Measurements from ENCODE around the gene MRPL9.

MRPL9 gene

DNA sequence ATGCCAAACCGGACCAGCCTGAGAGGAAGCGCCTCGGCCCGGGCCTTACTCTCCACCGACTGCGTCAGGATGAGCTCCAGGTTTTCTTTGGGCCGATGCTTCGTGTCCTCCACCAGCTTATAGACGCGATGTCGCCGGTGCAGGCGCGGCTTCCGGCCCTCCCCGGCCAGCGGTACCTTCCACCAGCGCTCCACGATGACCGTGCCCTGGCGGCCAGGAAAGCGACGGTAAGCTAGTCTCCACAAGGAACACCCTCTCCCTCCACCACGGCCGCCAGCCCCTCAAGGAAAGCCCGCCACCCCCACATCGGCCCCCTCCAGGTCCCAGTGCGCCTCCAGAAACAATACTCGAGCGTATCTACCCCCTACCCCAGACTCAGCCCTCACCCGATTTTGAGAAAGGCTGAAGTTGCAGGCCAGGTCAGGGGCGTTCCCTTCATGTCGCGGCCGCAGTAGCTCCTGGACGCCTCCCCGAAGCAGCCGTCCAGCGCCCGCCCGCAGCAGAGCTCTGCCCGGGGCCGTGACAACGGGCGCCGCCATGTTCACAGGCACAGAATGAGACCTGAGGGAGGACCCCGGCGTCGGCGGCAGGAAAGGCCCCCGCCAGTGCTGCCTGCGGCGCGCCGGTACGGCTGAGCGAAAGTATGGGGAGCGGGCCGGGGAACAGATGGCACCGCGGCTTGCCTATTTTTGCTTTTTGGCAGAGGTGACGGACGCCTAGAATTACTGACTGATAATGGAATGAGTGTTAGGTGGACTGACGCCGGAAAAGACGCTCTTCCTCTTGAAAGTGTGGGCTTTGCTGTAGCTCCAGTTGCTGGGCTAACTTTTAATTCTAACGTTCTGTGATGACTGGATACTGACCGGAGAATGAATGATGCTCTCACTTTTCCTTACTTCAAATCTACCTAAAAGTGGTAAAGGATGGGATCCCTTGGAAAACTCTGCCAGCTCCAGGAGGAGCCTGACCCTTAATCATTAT, at the start of gene MRPL9:
Gene MRPL9 (minus strand): TSS at position 556 of the 981 bp plus-strand sequence. CDS start 17 bp downstream, at position 539.
- no peak within 1 kb of the TSS for H3K27ac ChIP-seq (ENCODE audit: low read length)
- H3K9me3 ChIP-seq (ENCODE audit: control insufficient read depth, insufficient read depth, low read length): no peaks in the 10 kb centered on the region
- H3K27me3 ChIP-seq (ENCODE audit: control insufficient read depth, insufficient read depth, low read length): no peaks in the 10 kb centered on the region
- peak; percentile 35 for DNase-seq (ENCODE audit: low read depth, low spot score)
- H3K4me1 ChIP-seq (ENCODE audit: control insufficient read depth, insufficient read depth, low read length): peaks cover 1% of the 10 kb centered on the region; the same call in 1 of the 2 replicates
- WGBS (ENCODE audit: insufficient coverage, insufficient read length): no CpG with 5 or more reads among the region's 68 CpGs
- H3K36me3 ChIP-seq (ENCODE audit: control insufficient read depth, insufficient read depth, low read length): peaks cover 15% of the 10 kb centered on the region
- H3K4me3 ChIP-seq (ENCODE audit: low read length): peak within 1 kb of the TSS; percentile 88

GRCh38 chr1:151811181-151811580, 47.9 kb upstream of the MRPL9 start:
- H3K36me3 ChIP-seq (ENCODE audit: control insufficient read depth, insufficient read depth, low read length): no peaks in the 10 kb centered on the region
- no peaks in the 10 kb centered on the region for H3K9me3 ChIP-seq (ENCODE audit: control insufficient read depth, insufficient read depth, low read length)
- H3K4me1 ChIP-seq (ENCODE audit: control insufficient read depth, insufficient read depth, low read length): no peaks in the 10 kb centered on the region
- no CpG with 5 or more reads among the region's 9 CpGs for WGBS (ENCODE audit: insufficient coverage, insufficient read length)
- H3K27ac ChIP-seq (ENCODE audit: low read length): no peak overlapping the region
- H3K4me3 ChIP-seq (ENCODE audit: low read length): no peak overlapping the region
- no peaks in the 10 kb centered on the region for H3K27me3 ChIP-seq (ENCODE audit: control insufficient read depth, insufficient read depth, low read length)
- no peak for DNase-seq (ENCODE audit: low read depth, low spot score)

- no peaks in the 10 kb centered on the region for H3K36me3 ChIP-seq (ENCODE audit: control insufficient read depth, insufficient read depth, low read length)
- no peaks in the 10 kb centered on the region for H3K9me3 ChIP-seq (ENCODE audit: control insufficient read depth, insufficient read depth, low read length)
- no peak overlapping the region for H3K27ac ChIP-seq (ENCODE audit: low read length)
- no peak for DNase-seq (ENCODE audit: low read depth, low spot score)
- no CpG with 5 or more reads among the region's 1 CpG for WGBS (ENCODE audit: insufficient coverage, insufficient read length)
- no peaks in the 10 kb centered on the region for H3K27me3 ChIP-seq (ENCODE audit: control insufficient read depth, insufficient read depth, low read length)
- H3K4me3 ChIP-seq (ENCODE audit: low read length): no peak overlapping the region
- no peaks in the 10 kb centered on the region for H3K4me1 ChIP-seq (ENCODE audit: control insufficient read depth, insufficient read depth, low read length)
These were observed 46.8 kb upstream of the MRPL9 start for GRCh38 chr1:151809985-151810556.

GRCh38 chr1:151809290-151809984, 46.1 kb upstream of the MRPL9 start:
- no peak for DNase-seq (ENCODE audit: low read depth, low spot score)
- Histone ChIP-seq H3K4me1 (ENCODE audit: control insufficient read depth, insufficient read depth, low read length) (no peaks in the 10 kb centered on the region), H3K27ac (ENCODE audit: low read length) (no peak overlapping the region), H3K27me3 (ENCODE audit: control insufficient read depth, insufficient read depth, low read length) (no peaks in the 10 kb centered on the region), H3K36me3 (ENCODE audit: control insufficient read depth, insufficient read depth, low read length) (no peaks in the 10 kb centered on the region), H3K9me3 (ENCODE audit: control insufficient read depth, insufficient read depth, low read length) (no peaks in the 10 kb centered on the region), H3K4me3 (ENCODE audit: low read length) (no peak overlapping the region)
- no CpG with 5 or more reads among the region's 8 CpGs for whole genome bisulfite sequencing (ENCODE audit: insufficient coverage, insufficient read length)

DNA sequence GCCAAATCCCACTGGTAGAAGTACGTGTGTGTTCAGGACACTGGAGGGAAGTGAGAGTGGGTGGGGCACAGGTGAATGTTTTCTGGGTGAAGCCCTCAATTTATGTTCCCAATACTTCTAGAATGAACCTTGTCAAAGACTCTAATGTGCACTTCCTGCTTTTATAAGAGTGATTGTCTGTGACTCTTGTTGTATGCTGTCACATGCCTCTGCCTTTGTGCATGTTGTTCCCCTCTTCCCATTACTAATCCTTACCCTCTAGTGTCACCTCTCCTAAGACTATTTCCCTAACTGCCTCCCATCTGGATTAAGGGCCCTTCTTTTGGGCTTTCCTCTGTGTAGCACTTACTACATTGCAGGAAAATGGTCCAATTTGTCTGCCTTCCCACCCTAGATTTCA, 44.5 kb upstream of the MRPL9 start:
- H3K4me3 ChIP-seq (ENCODE audit: low read length): no peak overlapping the region
- no peak for DNase-seq (ENCODE audit: low read depth, low spot score)
- no peaks in the 10 kb centered on the region for H3K36me3 ChIP-seq (ENCODE audit: control insufficient read depth, insufficient read depth, low read length)
- H3K4me1 ChIP-seq (ENCODE audit: control insufficient read depth, insufficient read depth, low read length): no peaks in the 10 kb centered on the region
- H3K27me3 ChIP-seq (ENCODE audit: control insufficient read depth, insufficient read depth, low read length): no peaks in the 10 kb centered on the region
- no peaks in the 10 kb centered on the region for H3K9me3 ChIP-seq (ENCODE audit: control insufficient read depth, insufficient read depth, low read length)
- H3K27ac ChIP-seq (ENCODE audit: low read length): no peak overlapping the region
- no CpG with 5 or more reads among the region's 1 CpG for WGBS (ENCODE audit: insufficient coverage, insufficient read length)

GRCh38 chr1:151807131-151807530, 43.8 kb upstream of the MRPL9 start:
- no peak for DNase-seq (ENCODE audit: low read depth, low spot score)
- Histone ChIP-seq H3K27ac (ENCODE audit: low read length) (no peak overlapping the region), H3K9me3 (ENCODE audit: control insufficient read depth, insufficient read depth, low read length) (no peaks in the 10 kb centered on the region), H3K27me3 (ENCODE audit: control insufficient read depth, insufficient read depth, low read length) (no peaks in the 10 kb centered on the region), H3K36me3 (ENCODE audit: control insufficient read depth, insufficient read depth, low read length) (no peaks in the 10 kb centered on the region), H3K4me3 (ENCODE audit: low read length) (no peak overlapping the region), H3K4me1 (ENCODE audit: control insufficient read depth, insufficient read depth, low read length) (no peaks in the 10 kb centered on the region)
- WGBS (ENCODE audit: insufficient coverage, insufficient read length): no CpG with 5 or more reads among the region's 5 CpGs

- Histone ChIP-seq H3K9me3 (ENCODE audit: control insufficient read depth, insufficient read depth, low read length) (no peaks in the 10 kb centered on the region), H3K4me1 (ENCODE audit: control insufficient read depth, insufficient read depth, low read length) (no peaks in the 10 kb centered on the region), H3K4me3 (ENCODE audit: low read length) (no peak overlapping the region), H3K27me3 (ENCODE audit: control insufficient read depth, insufficient read depth, low read length) (no peaks in the 10 kb centered on the region), H3K27ac (ENCODE audit: low read length) (no peak overlapping the region), H3K36me3 (ENCODE audit: control insufficient read depth, insufficient read depth, low read length) (no peaks in the 10 kb centered on the region)
- no CpG with 5 or more reads among the region's 7 CpGs for WGBS (ENCODE audit: insufficient coverage, insufficient read length)
- no peak for DNase-seq (ENCODE audit: low read depth, low spot score)
These were observed 42.9 kb upstream of the MRPL9 start for GRCh38 chr1:151806170-151806569.

DNA sequence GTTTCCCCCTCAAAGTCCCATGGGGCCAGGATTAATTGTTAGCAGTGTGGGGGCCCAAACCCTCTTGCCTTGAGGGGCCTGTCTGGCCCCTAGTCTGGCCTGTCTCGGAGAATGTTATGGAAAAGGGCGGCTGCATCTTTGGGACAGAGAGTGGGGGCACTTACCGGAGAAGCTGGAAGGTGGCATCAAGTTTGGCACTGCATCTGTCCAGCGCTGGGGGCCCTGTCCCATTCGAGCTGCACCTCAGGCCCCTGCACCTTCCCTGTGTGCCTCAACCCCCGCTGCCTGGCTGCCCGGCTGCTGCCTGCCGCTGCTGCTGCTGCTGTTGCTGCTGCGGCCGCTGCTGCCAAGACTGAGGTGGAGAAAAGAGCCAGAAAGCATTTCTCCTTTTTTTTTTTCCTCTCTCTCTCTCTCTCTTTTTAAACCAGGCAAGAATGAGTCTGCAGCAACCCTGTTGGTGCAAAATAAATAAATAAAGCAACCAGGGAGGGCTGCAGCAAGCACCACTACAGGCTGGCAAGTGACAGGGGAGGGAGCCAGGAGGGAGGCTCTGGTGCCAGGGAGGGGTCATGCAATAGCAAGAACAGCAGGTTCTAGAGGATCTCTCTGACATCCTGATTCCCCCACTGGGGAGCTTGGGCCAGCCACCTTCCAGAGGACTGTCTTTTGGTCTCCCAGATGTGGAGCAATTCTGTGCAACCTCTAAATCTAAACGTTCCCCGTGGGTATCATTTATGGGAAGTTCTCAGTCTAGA, 41.9 kb upstream of the MRPL9 start, which contains the start of gene LINGO4:
Gene LINGO4 (minus strand): TSS at position 354 of the 755 bp plus-strand sequence. CDS start 2,715 bp downstream, outside the sequence.
- H3K4me3 ChIP-seq (ENCODE audit: low read length): no peak within 1 kb of the TSS
- no peak within 1 kb of the TSS for H3K27ac ChIP-seq (ENCODE audit: low read length)
- no peaks in the 10 kb centered on the region for H3K36me3 ChIP-seq (ENCODE audit: control insufficient read depth, insufficient read depth, low read length)
- H3K27me3 ChIP-seq (ENCODE audit: control insufficient read depth, insufficient read depth, low read length): no peaks in the 10 kb centered on the region
- DNase-seq (ENCODE audit: low read depth, low spot score): no peak
- no peaks in the 10 kb centered on the region for H3K9me3 ChIP-seq (ENCODE audit: control insufficient read depth, insufficient read depth, low read length)
- H3K4me1 ChIP-seq (ENCODE audit: control insufficient read depth, insufficient read depth, low read length): no peaks in the 10 kb centered on the region; the same call in 1 of the 2 replicates
- WGBS (ENCODE audit: insufficient coverage, insufficient read length): no CpG with 5 or more reads among the region's 12 CpGs

DNA sequence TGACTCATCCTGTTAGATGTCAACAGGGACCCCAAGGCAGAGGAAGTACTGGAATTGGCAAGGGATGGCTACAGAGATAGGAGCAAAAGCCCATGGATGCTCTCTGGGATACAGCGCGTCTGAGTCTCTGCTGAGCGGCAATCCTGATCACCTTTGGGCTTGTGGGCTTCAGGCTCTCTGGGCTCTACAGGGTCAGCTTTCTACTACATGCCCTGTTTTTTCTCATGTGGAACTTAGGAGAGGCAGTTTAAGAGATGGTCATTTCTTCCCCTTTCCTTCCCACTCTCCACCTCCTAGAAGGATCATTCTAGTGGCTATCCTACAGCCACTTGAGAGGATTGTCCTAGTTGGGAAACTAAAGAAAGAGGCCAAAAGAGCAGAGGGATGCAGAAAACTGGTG, 40.6 kb upstream of the MRPL9 start:
- no CpG with 5 or more reads among the region's 3 CpGs for WGBS (ENCODE audit: insufficient coverage, insufficient read length)
- no peaks in the 10 kb centered on the region for H3K27me3 ChIP-seq (ENCODE audit: control insufficient read depth, insufficient read depth, low read length)
- H3K27ac ChIP-seq (ENCODE audit: low read length): no peak overlapping the region
- H3K4me1 ChIP-seq (ENCODE audit: control insufficient read depth, insufficient read depth, low read length): no peaks in the 10 kb centered on the region; the same call in 1 of the 2 replicates
- H3K36me3 ChIP-seq (ENCODE audit: control insufficient read depth, insufficient read depth, low read length): no peaks in the 10 kb centered on the region
- no peak overlapping the region for H3K4me3 ChIP-seq (ENCODE audit: low read length)
- H3K9me3 ChIP-seq (ENCODE audit: control insufficient read depth, insufficient read depth, low read length): no peaks in the 10 kb centered on the region
- no peak for DNase-seq (ENCODE audit: low read depth, low spot score)

DNA sequence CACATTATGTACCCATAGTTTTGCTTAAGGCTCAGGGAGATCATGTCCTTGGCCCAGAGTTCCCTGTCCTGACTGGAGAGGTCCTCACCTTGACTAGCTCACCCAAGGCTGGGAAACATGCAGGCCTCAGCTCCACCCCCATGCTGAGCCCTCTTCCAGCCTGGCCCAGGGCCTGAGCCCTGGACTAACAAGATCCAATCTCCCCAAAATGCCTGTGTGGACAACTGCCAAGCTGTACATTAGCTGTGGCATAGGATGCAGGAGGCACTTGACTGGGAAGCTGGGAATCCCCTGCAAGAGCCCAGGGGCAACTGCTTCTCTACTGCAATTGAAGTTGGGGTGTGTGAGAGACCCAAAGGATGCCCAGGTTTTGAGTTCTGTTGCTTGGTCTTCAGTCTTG, 39.9 kb upstream of the MRPL9 start:
- no peak for DNase-seq (ENCODE audit: low read depth, low spot score)
- Histone ChIP-seq H3K27ac (ENCODE audit: low read length) (no peak overlapping the region), H3K27me3 (ENCODE audit: control insufficient read depth, insufficient read depth, low read length) (no peaks in the 10 kb centered on the region), H3K9me3 (ENCODE audit: control insufficient read depth, insufficient read depth, low read length) (no peaks in the 10 kb centered on the region), H3K4me1 (ENCODE audit: control insufficient read depth, insufficient read depth, low read length) (no peaks in the 10 kb centered on the region; the same call in 1 of the 2 replicates), H3K4me3 (ENCODE audit: low read length) (no peak overlapping the region), H3K36me3 (ENCODE audit: control insufficient read depth, insufficient read depth, low read length) (no peaks in the 10 kb centered on the region)

Data from iPS DF 6.9 (cell line).